GM12892 (cell line): ENCODE data around the gene CCDC122.

Experiments
- POLR2A ChIP-seq: IDR thresholded peaks from 2 replicates; pipeline ENCODE4 v1.6.1; 2011; ENCODE audit warnings: low read depth, low read length, control low read depth
- POLR2AphosphoS5 ChIP-seq: IDR thresholded peaks from 2 replicates; pipeline ENCODE4 v1.6.1; 2011; ENCODE audit warnings: low read depth, low read length, control low read depth
- TAF1 ChIP-seq: IDR thresholded peaks from 2 replicates; pipeline ENCODE4 v1.6.1; 2011; ENCODE audit warnings: low read depth, mild to moderate bottlenecking, control low read depth, low read length, borderline replicate concordance

GRCh38 chr13:43805681-43806128 lies 73.8 kb downstream of the CCDC122 start:
- TF ChIP-seq POLR2A (0 out of 2 replicates have a peak, but pooled peaks have one; percentile 26), POLR2AphosphoS5 (no peak), TAF1 (no peak)
